Natural killer cell (primary cell): ENCODE measurements around the gene HSD3B2. TPM values are rescaled to one million over a fixed set of nuclear protein-coding genes. Genes with fewer than 3 reads are reported as not detected.

Experiments used
- ATAC-seq, 3 donors: fragments of 150-1000 bp in 2 of 3; fragments of 200-7000 bp in 1 of 3; cut with Tn5 transposase; 1 replicate in 1 of 3; 2 replicates in 2 of 3; pipeline ENCODE4 v1.10.0; 2021; ENCODE audit warnings: mild to moderate bottlenecking in 2 of 3, moderate library complexity in 2 of 3
- DNase-seq, 2 donors: peaks; one replicate each; pipeline versions ENCODE4 v3.0.0 to v3.0.0-alpha.2; 2013 to 2021; ENCODE audit warnings: mixed read lengths in 1 of 2
- H3K27ac ChIP-seq: one replicate; pipeline ENCODE4 v1.5.1; 2013; ENCODE audit warnings: mild to moderate bottlenecking, low read length
- H3K27me3 ChIP-seq: one replicate; pipeline ENCODE4 v1.6.1; 2013; ENCODE audit warnings: low read length; ENCODE audit not compliant: control insufficient read depth, insufficient read depth
- H3K36me3 ChIP-seq: one replicate; pipeline ENCODE4 v1.6.1; 2013; ENCODE audit warnings: low read length; ENCODE audit not compliant: control insufficient read depth, insufficient read depth
- H3K4me1 ChIP-seq: one replicate; pipeline ENCODE4 v1.6.1; 2013; ENCODE audit warnings: low read length; ENCODE audit not compliant: control insufficient read depth, insufficient read depth
- H3K4me3 ChIP-seq: one replicate; pipeline ENCODE4 v1.5.1; 2013; ENCODE audit warnings: low read length
- H3K9me3 ChIP-seq: one replicate; pipeline ENCODE4 v1.6.1; 2013; ENCODE audit warnings: low read length; ENCODE audit not compliant: control insufficient read depth, insufficient read depth
- H3K27ac Mint-ChIP-seq, 2 donors: one replicate each; pipeline ENCODE4 v1.8.0; 2022; ENCODE audit warnings: mild to moderate bottlenecking in 2 of 2, mixed read lengths in 2 of 2, moderate library complexity in 1 of 2
- H3K27me3 Mint-ChIP-seq, 2 donors: one replicate each; pipeline ENCODE4 v1.8.0; 2022; ENCODE audit warnings: low read depth in 2 of 2, mixed read lengths in 2 of 2
- H3K36me3 Mint-ChIP-seq: one replicate; pipeline ENCODE4 v1.8.0; 2022; ENCODE audit warnings: mixed read lengths
- H3K4me1 Mint-ChIP-seq, 2 donors: one replicate each; pipeline ENCODE4 v1.8.0; 2022; ENCODE audit warnings: mixed read lengths in 2 of 2
- H3K4me3 Mint-ChIP-seq: one replicate; pipeline ENCODE4 v1.8.0; 2022; ENCODE audit warnings: mild to moderate bottlenecking, moderate library complexity, mixed read lengths
- H3K9me3 Mint-ChIP-seq, 2 donors: one replicate each; pipeline ENCODE4 v1.8.0; 2022; ENCODE audit warnings: mixed read lengths in 2 of 2
- WGBS: methylation state at CpG from one replicate; pipeline ENCODE4 v1.1.7; 2013; ENCODE audit warnings: missing lambda C conversion rate; ENCODE audit not compliant: insufficient coverage; 5-methylcytosine and 5-hydroxymethylcytosine counted together
- intact Hi-C: fragments of 100-400 bp; cut with micrococcal nuclease; formaldehyde crosslinking; loops from one replicate; pipeline ENCODE4 v1.14.2; 2022
- total RNA-seq, 4 donors: library from RNA; stranded (reverse); fragments of 120-200 nt in 1 of 4; gene quantifications; one replicate each; pipeline versions ENCODE4 v1.2.3 to v1.2.4, GENCODE V29; 2013 to 2022
- TF ChIP-seq, protein P1 (sequence below): fragments of 200-600 bp; IDR thresholded peaks from one replicate; pipeline ENCODE4 v1.8.0; 2022; ENCODE audit warnings: antibody characterized with exemption

Gene HSD3B2
- total RNA-seq, 3 donors from 2014 or later (not counting 1 experiment from before 2014, with no cell fraction given): not detected

GRCh38 chr1:119452091-119452490 lies 37.1 kb downstream of the HSD3B2 start:
- Histone ChIP-seq H3K4me1 (no peaks in the 10 kb centered on the region), H3K27me3 (no peaks in the 10 kb centered on the region), H3K27ac (no peak overlapping the region), H3K9me3 (no peaks in the 10 kb centered on the region), H3K4me3 (no peak overlapping the region), H3K36me3 (no peaks in the 10 kb centered on the region)
- intact Hi-C loops: no loop called here
- H3K27ac Mint-ChIP-seq: no peak overlapping the region
- TF ChIP-seq, protein P1, sequence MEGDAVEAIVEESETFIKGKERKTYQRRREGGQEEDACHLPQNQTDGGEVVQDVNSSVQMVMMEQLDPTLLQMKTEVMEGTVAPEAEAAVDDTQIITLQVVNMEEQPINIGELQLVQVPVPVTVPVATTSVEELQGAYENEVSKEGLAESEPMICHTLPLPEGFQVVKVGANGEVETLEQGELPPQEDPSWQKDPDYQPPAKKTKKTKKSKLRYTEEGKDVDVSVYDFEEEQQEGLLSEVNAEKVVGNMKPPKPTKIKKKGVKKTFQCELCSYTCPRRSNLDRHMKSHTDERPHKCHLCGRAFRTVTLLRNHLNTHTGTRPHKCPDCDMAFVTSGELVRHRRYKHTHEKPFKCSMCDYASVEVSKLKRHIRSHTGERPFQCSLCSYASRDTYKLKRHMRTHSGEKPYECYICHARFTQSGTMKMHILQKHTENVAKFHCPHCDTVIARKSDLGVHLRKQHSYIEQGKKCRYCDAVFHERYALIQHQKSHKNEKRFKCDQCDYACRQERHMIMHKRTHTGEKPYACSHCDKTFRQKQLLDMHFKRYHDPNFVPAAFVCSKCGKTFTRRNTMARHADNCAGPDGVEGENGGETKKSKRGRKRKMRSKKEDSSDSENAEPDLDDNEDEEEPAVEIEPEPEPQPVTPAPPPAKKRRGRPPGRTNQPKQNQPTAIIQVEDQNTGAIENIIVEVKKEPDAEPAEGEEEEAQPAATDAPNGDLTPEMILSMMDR: no peak
- peaks cover 0 to 3% of the 10 kb centered on the region in 2 donors for H3K27me3 Mint-ChIP-seq
- H3K36me3 Mint-ChIP-seq: no peaks in the 10 kb centered on the region
- ATAC-seq (no peak), DNase-seq (no peak)
- H3K4me3 Mint-ChIP-seq: no peak overlapping the region
- WGBS: 79% methylated on average over 1 of the region's 2 CpGs
- H3K9me3 Mint-ChIP-seq: peaks cover 2 to 3% of the 10 kb centered on the region in 2 donors
- no peaks in the 10 kb centered on the region for H3K4me1 Mint-ChIP-seq

DNA sequence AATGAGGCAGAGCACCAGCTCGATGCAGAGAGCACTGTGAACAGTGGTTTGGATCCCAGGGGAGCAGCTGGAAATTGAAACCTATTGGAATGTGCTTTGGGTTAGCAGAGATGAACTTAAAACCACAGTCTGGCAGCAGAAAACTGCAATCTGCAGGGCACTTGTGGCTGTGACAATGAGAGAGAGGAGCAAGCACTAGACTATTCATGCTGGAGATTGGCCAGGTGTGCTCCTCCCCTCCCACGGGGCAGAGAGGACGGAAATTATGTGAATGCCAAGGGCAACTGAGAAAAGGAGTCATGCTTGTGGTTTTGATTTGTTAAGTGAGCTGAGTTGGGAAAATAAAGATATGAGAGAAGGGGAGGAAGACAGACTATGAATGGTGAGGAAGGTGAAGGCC lies 38.1 kb downstream of the HSD3B2 start:
- Histone ChIP-seq H3K9me3 (no peaks in the 10 kb centered on the region), H3K4me3 (no peak overlapping the region), H3K4me1 (no peaks in the 10 kb centered on the region), H3K27ac (no peak overlapping the region), H3K27me3 (no peaks in the 10 kb centered on the region), H3K36me3 (no peaks in the 10 kb centered on the region)
- intact Hi-C loops: no loop called here
- no peak overlapping the region for H3K4me3 Mint-ChIP-seq
- H3K36me3 Mint-ChIP-seq: no peaks in the 10 kb centered on the region
- H3K27me3 Mint-ChIP-seq: peaks cover 0 to 3% of the 10 kb centered on the region in 2 donors
- H3K4me1 Mint-ChIP-seq: no peaks in the 10 kb centered on the region
- no peak overlapping the region for H3K27ac Mint-ChIP-seq
- peaks cover 0 to 3% of the 10 kb centered on the region in 2 donors for H3K9me3 Mint-ChIP-seq
- DNase-seq (no peak), ATAC-seq (no peak)
- TF ChIP-seq, protein P1: no peak
- WGBS: 66% methylated on average over 3 of the region's 3 CpGs

DNA sequence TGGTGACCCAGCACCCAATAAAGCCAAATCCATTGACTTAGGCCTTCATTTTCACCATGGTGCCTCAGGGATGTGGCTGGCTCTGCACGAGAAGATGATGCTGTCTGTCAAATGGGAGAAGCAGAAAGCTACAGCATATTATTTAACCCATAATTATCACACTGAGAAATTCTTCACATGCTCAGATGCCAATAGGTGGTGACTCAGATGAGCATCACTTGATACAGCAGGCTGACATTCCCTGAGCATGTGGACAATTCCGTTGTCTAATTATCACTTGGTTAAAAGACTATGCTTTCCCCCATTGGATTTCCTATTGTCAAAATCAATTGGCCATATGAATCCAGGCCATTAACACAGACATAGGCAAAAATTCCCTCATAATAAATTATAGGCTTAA lies 48.0 kb downstream of the HSD3B2 start:
- ATAC-seq: no peak
- peaks cover 0 to 3% of the 10 kb centered on the region in 2 donors for H3K27me3 Mint-ChIP-seq

DNA sequence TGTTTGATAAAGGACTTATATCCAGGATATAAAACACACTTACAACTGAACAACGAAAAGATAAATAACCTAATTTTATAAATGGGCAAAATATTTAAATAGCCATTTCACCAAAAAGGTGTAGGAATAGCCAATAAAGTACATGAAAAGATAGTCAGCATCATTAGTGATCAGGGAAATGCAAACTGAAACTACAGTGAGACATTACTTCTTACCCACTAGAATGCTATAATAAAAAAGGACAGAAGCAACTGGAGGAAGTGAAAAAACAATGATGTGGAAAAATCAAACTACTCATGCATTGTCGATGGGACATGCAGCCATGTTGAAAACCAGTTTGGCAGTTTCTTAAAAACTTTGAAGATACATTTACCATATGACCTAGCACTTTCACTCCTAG lies 48.6 kb downstream of the HSD3B2 start:
- Histone ChIP-seq H3K36me3 (no peaks in the 10 kb centered on the region), H3K9me3 (peaks cover 2% of the 10 kb centered on the region), H3K27me3 (no peaks in the 10 kb centered on the region), H3K27ac (no peak overlapping the region), H3K4me3 (no peak overlapping the region), H3K4me1 (no peaks in the 10 kb centered on the region)
- WGBS: 69% methylated on average over 1 of the region's 2 CpGs
- ATAC-seq: no peak
- H3K27ac Mint-ChIP-seq: no peak overlapping the region
- TF ChIP-seq, protein P1: no peak
- H3K9me3 Mint-ChIP-seq: peaks cover 2 to 5% of the 10 kb centered on the region in 2 donors
- no peaks in the 10 kb centered on the region for H3K36me3 Mint-ChIP-seq
- H3K4me1 Mint-ChIP-seq: no peaks in the 10 kb centered on the region
- intact Hi-C loops: no loop called here
- peaks cover 0 to 3% of the 10 kb centered on the region in 2 donors for H3K27me3 Mint-ChIP-seq
- DNase-seq: no peak
- H3K4me3 Mint-ChIP-seq: no peak overlapping the region

More for the DNA sequence above, 48.0 kb downstream of the HSD3B2 start:
- 78% methylated on average over 2 of the region's 2 CpGs for WGBS
- Histone ChIP-seq H3K27me3 (no peaks in the 10 kb centered on the region), H3K4me3 (no peak overlapping the region), H3K9me3 (peaks cover 2% of the 10 kb centered on the region), H3K27ac (no peak overlapping the region), H3K4me1 (no peaks in the 10 kb centered on the region), H3K36me3 (no peaks in the 10 kb centered on the region)
- no peak for DNase-seq
- Mint-ChIP-seq H3K4me1 (no peaks in the 10 kb centered on the region), H3K9me3 (peaks cover 2 to 5% of the 10 kb centered on the region in 2 donors), H3K27ac (no peak overlapping the region), H3K4me3 (no peak overlapping the region), H3K36me3 (no peaks in the 10 kb centered on the region)
- TF ChIP-seq, protein P1: no peak
- intact Hi-C loops: no loop called here
